Measurements from ENCODE around the gene DRD1. TPM values are rescaled to one million over a fixed set of nuclear protein-coding genes. Genes with fewer than 3 reads are reported as not detected.
"Not testable (repeated sequence)": the region's sequence is repeated elsewhere in the genome, so short reads cannot be mapped to it uniquely, and the experiment has no call there.

Gene DRD1
- total RNA-seq, 6 donors from 2014 or later, result 0.09 to 0.81 (median 0.47) TPM; not detected in 2

- no peak for TF ChIP-seq POLR2AphosphoS5 (IDR thresholded peaks at IDR 0.05)
- TF ChIP-seq EP300 (IDR thresholded peaks at IDR 0.05), result no peak
- Histone ChIP-seq H3K9me3 (no peaks in the 10 kb centered on the region), H3K36me3 (no peaks in the 10 kb centered on the region), H3K4me3 (no peak overlapping the region), H3K27me3 (no peaks in the 10 kb centered on the region), H3K4me1 (no peaks in the 10 kb centered on the region), H3K27ac (no peak overlapping the region)
- DNase-seq, result no peak
- 86 to 97% methylated on average over 1 of the region's 1 CpG for WGBS, 2 donors
- ATAC-seq (ENCODE audit: low FRiP score in 2 of 2), result no peak
Observed at GRCh38 chr5:175418251-175418650, 25.7 kb downstream of the DRD1 start.

DNA sequence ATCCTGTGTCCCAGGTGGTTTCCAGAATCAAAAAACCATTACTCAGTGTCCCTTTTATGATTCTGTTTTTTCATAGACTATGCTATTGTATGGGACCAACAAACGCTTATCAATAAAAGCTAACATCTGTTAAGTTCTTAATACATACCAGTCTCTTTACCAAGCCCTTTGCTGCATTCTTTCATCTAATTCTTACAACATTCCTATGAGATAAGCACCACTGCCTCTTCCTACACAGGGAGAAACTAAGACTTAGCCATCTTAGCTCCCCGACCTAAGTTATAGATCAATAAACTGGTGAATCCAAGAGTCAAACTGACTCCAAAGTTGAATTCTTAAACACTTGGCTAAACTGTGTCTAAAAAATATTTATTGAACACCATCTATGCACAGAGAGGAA is 26.6 kb downstream of the DRD1 start:
- Histone ChIP-seq H3K4me1 (no peaks in the 10 kb centered on the region), H3K4me3 (no peak overlapping the region), H3K9me3 (no peaks in the 10 kb centered on the region), H3K27me3 (no peaks in the 10 kb centered on the region), H3K27ac (no peak overlapping the region), H3K36me3 (no peaks in the 10 kb centered on the region)
- 71 to 78% methylated on average over 2 of the region's 2 CpGs for WGBS, 2 donors
- TF ChIP-seq, protein P1, sequence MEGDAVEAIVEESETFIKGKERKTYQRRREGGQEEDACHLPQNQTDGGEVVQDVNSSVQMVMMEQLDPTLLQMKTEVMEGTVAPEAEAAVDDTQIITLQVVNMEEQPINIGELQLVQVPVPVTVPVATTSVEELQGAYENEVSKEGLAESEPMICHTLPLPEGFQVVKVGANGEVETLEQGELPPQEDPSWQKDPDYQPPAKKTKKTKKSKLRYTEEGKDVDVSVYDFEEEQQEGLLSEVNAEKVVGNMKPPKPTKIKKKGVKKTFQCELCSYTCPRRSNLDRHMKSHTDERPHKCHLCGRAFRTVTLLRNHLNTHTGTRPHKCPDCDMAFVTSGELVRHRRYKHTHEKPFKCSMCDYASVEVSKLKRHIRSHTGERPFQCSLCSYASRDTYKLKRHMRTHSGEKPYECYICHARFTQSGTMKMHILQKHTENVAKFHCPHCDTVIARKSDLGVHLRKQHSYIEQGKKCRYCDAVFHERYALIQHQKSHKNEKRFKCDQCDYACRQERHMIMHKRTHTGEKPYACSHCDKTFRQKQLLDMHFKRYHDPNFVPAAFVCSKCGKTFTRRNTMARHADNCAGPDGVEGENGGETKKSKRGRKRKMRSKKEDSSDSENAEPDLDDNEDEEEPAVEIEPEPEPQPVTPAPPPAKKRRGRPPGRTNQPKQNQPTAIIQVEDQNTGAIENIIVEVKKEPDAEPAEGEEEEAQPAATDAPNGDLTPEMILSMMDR (IDR thresholded peaks at IDR 0.05), result no peak
- TF ChIP-seq POLR2AphosphoS5 (IDR thresholded peaks at IDR 0.05), result no peak
- no peak for TF ChIP-seq EP300 (IDR thresholded peaks at IDR 0.05)
- TF ChIP-seq POLR2A (IDR thresholded peaks at IDR 0.05), result no peak
- DNase-seq (no peak), ATAC-seq (ENCODE audit: low FRiP score in 2 of 2) (no peak)

DNA sequence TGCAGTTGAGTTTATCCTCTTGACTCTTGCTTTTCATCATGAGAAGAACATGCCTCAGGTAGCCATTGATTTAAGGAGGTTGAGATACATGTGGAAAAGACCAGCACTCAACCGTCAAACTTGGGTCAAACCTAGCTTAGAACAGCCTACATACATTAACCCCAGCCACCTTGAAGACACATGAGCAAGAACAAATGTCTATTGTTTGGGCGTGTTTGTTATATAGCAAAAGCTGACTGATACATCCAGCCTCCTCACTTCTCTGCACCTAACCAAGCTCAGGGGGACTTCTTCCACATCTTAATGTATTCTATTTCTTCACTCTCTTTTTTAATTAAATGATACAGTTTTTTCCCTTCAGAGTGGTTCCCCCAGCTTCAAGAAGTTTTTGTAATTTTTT is 28.7 kb downstream of the DRD1 start:
- DNase-seq, result no peak
- Histone ChIP-seq H3K9me3 (no peaks in the 10 kb centered on the region), H3K27me3 (no peaks in the 10 kb centered on the region), H3K27ac (no peak overlapping the region), H3K4me1 (no peaks in the 10 kb centered on the region), H3K4me3 (no peak overlapping the region), H3K36me3 (no peaks in the 10 kb centered on the region)
- TF ChIP-seq EP300 (IDR thresholded peaks at IDR 0.05), result no peak
- no peak for TF ChIP-seq POLR2A (IDR thresholded peaks at IDR 0.05)
- TF ChIP-seq POLR2AphosphoS5 (IDR thresholded peaks at IDR 0.05), result no peak
- TF ChIP-seq, protein P1 (IDR thresholded peaks at IDR 0.05), result no peak
- ATAC-seq (ENCODE audit: low FRiP score in 2 of 2), result no peak
- 92 to 95% methylated on average over 2 of the region's 2 CpGs for WGBS, 2 donors

DNA sequence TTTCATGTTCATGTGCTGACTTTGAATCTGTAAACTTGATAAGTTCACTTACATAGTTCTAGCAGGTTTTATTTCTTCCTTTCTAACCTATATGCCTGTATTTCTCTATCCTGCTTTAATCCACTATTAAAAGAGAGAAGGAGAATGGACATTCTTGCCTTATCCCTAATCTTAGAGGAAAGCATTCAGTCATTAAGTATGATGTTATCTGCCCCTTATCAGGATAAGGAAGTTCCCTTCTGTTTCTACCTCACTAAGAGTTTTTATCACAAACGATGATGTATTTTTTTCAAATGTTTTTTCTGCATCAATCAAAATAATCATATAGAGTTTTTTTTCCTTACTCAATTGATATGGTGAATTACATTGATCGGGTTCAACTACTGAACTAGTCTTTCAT is 33.1 kb downstream of the DRD1 start:
- Histone ChIP-seq H3K4me3 (no peak overlapping the region), H3K9me3 (no peaks in the 10 kb centered on the region), H3K27me3 (no peaks in the 10 kb centered on the region), H3K36me3 (no peaks in the 10 kb centered on the region), H3K27ac (no peak overlapping the region), H3K4me1 (no peaks in the 10 kb centered on the region)
- no peak for ATAC-seq (ENCODE audit: low FRiP score in 2 of 2)
- DNase-seq, result no peak
- TF ChIP-seq, protein P1 (IDR thresholded peaks at IDR 0.05), result no peak
- TF ChIP-seq POLR2AphosphoS5 (IDR thresholded peaks at IDR 0.05) (no peak), POLR2A (IDR thresholded peaks at IDR 0.05) (no peak), EP300 (IDR thresholded peaks at IDR 0.05) (no peak)
- WGBS, 2 donors, result 54 to 57% methylated on average over 2 of the region's 2 CpGs

- ATAC-seq (ENCODE audit: low FRiP score in 2 of 2), result no peak
- Histone ChIP-seq H3K27me3 (no peaks in the 10 kb centered on the region), H3K27ac (no peak overlapping the region), H3K36me3 (no peaks in the 10 kb centered on the region), H3K4me1 (no peaks in the 10 kb centered on the region), H3K9me3 (peaks cover 0 to 2% (median 0%) of the 10 kb centered on the region in 4 donors), H3K4me3 (no peak overlapping the region)
- DNase-seq, result no peak
- no peak for TF ChIP-seq POLR2AphosphoS5 (IDR thresholded peaks at IDR 0.05)
- TF ChIP-seq, protein P1 (IDR thresholded peaks at IDR 0.05), result no peak
- no peak for TF ChIP-seq POLR2A (IDR thresholded peaks at IDR 0.05)
- no peak for TF ChIP-seq EP300 (IDR thresholded peaks at IDR 0.05)
- WGBS, 2 donors, result 89 to 93% methylated on average over 3 of the region's 3 CpGs
Observed at GRCh38 chr5:175406300-175406699, 37.7 kb downstream of the DRD1 start.

DNA sequence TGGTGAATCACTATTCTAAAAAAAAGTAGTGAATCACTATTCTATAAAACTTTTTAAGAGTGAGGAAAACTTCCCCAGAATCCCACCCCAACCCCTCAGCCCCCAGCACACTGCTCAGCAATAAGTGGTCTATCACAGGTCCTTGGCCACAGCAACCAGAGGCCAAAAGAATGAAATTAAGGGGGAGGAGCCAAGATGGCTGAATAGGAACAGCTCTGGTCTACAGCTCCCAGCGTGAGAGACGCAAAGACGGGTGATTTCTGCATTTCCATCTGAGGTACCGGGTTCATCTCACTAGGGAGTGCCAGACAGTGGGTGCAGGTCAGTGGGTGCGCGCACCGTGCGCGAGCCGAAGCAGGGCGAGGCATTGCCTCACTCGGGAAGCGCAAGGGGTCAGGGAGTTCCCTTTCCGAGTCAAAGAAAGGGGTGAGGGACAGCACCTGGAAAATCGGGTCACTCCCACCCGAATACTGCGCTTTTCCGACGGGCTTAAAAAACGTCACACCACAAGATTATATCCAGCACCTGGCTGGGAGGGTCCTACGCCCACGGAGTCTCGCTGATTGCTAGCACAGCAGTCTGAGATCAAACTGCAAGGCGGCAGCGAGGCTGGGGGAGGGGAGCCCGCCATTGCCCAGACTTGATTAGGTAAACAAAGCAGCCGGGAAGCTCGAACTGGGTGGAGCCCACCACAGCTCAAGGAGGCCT is 46.2 kb downstream of the DRD1 start:
- not testable (repeated sequence) for H3K27ac ChIP-seq; H3K4me3 ChIP-seq; ATAC-seq (ENCODE audit: low FRiP score in 2 of 2); H3K9me3 ChIP-seq; H3K36me3 ChIP-seq; H3K27me3 ChIP-seq; H3K4me1 ChIP-seq
- WGBS, 2 donors, result 70 to 81% methylated on average over 16 to 22 of the region's 28 CpGs
- DNase-seq, result peak in 1 of 2 donors; percentile 17

DNA sequence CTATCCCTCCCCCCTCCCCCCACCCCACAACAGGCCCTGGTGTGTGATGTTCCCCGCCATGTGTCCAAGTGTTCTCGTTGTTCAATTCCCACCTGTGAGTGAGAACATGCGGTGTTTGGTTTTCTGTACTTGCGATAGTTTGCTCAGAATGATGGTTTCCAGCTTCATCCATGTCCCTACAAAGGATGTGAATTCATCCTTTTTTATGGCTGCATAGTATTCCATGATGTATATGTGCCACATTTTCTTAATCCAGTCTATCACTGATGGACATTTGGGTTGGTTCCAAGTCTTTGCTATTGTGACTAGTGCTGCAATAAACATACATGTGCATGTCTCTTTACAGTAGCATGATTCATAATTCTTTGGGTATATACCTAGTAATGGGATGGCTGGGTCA is 48.6 kb downstream of the DRD1 start:
- not testable (repeated sequence) for H3K4me3 ChIP-seq; H3K4me1 ChIP-seq; DNase-seq; H3K9me3 ChIP-seq; ATAC-seq (ENCODE audit: low FRiP score in 2 of 2); H3K27ac ChIP-seq; H3K36me3 ChIP-seq; H3K27me3 ChIP-seq
- WGBS, 2 donors, result 96 to 100% methylated on average over 4 of the region's 4 CpGs

Measured in upper lobe of left lung (tissue), 6 donors.